ENCODE results near the gene CHAD.

CHAD gene

GRCh38 chr17:50475362-50475761 is 6.7 kb upstream of the CHAD start:
- CTCF ChIA-PET, result interaction anchor here (1.5 kb wide), 1 partner anchor 78 kb away, joined by 6 read pairs; the partner anchor contains the start of gene LRRC59
- no peaks in the 10 kb centered on the region for H3K9me3 ChIP-seq (ENCODE audit: control insufficient read depth, insufficient read depth, low read depth, low read length)
- no peak overlapping the region for H3K27ac ChIP-seq (ENCODE audit: extremely low read depth, low read depth, low read length)
- H3K4me3 ChIP-seq (ENCODE audit: low read depth, low read length), result no peak overlapping the region
- H3K4me1 ChIP-seq (ENCODE audit: control insufficient read depth, insufficient read depth, low read length), result peaks cover 6% of the 10 kb centered on the region
- peaks cover 0 to 31% of the 10 kb centered on the region in 2 experiments; a peak in 2 of 3 replicates for H3K36me3 ChIP-seq (ENCODE audit: control insufficient read depth in 2 of 2, insufficient read depth in 1 of 2, low read length in 2 of 2)
- TF ChIP-seq ZNF473 (tag by site-specific recombination; IDR thresholded peaks at IDR 0.05) (no peak), ZNF416 (tag by site-specific recombination; IDR thresholded peaks at IDR 0.05) (no peak), ZNF571 (tag by site-specific recombination; IDR thresholded peaks at IDR 0.05) (no peak), ZFP3 (tag by site-specific recombination; IDR thresholded peaks at IDR 0.05; ENCODE audit: low read depth) (no peak), KLF7 (tag by site-specific recombination; IDR thresholded peaks at IDR 0.05; ENCODE audit: borderline replicate concordance) (no peak), ZNF596 (tag by site-specific recombination; IDR thresholded peaks at IDR 0.05) (no peak), ZBTB6 (tag by site-specific recombination; IDR thresholded peaks at IDR 0.05) (no peak), ZNF560 (tag by site-specific recombination; IDR thresholded peaks at IDR 0.05; ENCODE audit: borderline replicate concordance) (no peak), SALL2 (tag by site-specific recombination; IDR thresholded peaks at IDR 0.05; ENCODE audit: borderline replicate concordance) (no peak), ZNF561 (tag by site-specific recombination; IDR thresholded peaks at IDR 0.05; ENCODE audit: borderline replicate concordance) (no peak), ZNF114 (tag by site-specific recombination; IDR thresholded peaks at IDR 0.05) (no peak), YY2 (tag by site-specific recombination; IDR thresholded peaks at IDR 0.05) (no peak), ZNF692 (tag by site-specific recombination; IDR thresholded peaks at IDR 0.05) (no peak), ZNF548 (tag by site-specific recombination; IDR thresholded peaks at IDR 0.05) (no peak), ZNF335 (tag by site-specific recombination; conservative IDR thresholded peaks at IDR 0.05) (no peak), ZSCAN18 (tag by site-specific recombination; IDR thresholded peaks at IDR 0.05) (no peak), ZNF16 (tag by site-specific recombination; IDR thresholded peaks at IDR 0.05; ENCODE audit: low read depth) (no peak), ZNF155 (tag by site-specific recombination; IDR thresholded peaks at IDR 0.05) (no peak)
- POLR2A ChIA-PET, result interaction anchor here (0.7 to 1.2 kb wide), 2 partner anchors 32 to 78 kb away, joined by 3 to 4 read pairs; partner anchors contain the start of gene LRRC59

GRCh38 chr17:50474523-50474922 is 5.8 kb upstream of the CHAD start:
- Histone ChIP-seq H3K4me3 (ENCODE audit: low read depth, low read length) (no peak overlapping the region), H3K36me3 (ENCODE audit: control insufficient read depth in 2 of 2, insufficient read depth in 1 of 2, low read length in 2 of 2) (peaks cover 0 to 29% of the 10 kb centered on the region in 2 experiments; a peak in 2 of 3 replicates), H3K4me1 (ENCODE audit: control insufficient read depth, insufficient read depth, low read length) (0 out of 2 replicates have a peak, but pooled peaks cover 2% of the 10 kb centered on the region), H3K27ac (ENCODE audit: extremely low read depth, low read depth, low read length) (no peak overlapping the region), H3K9me3 (ENCODE audit: control insufficient read depth, insufficient read depth, low read depth, low read length) (no peaks in the 10 kb centered on the region)
- POLR2A ChIA-PET, result interaction anchor here (1.2 kb wide), 1 partner anchor 31 kb away, joined by 4 read pairs; no protein-coding TSS in a partner anchor
- CTCF ChIA-PET, result interaction anchor here (1.4 to 2.0 kb wide), 3 partner anchors 77 to 380 kb away, joined by 4 to 8 read pairs (median 6); partner anchors contain the start of gene LRRC59
- TF ChIP-seq ZNF335 (tag by site-specific recombination; conservative IDR thresholded peaks at IDR 0.05), result no peak
- no peak for TF ChIP-seq GLI2 (tag by site-specific recombination; IDR thresholded peaks at IDR 0.05; ENCODE audit: borderline replicate concordance, low read depth)
- TF ChIP-seq ZFP41 (tag by site-specific recombination; IDR thresholded peaks at IDR 0.05; ENCODE audit: borderline replicate concordance), result no peak
- no peak for TF ChIP-seq ZNF530 (tag by site-specific recombination; IDR thresholded peaks at IDR 0.05; ENCODE audit: low read depth)
- TF ChIP-seq ZNF48 (tag by site-specific recombination; IDR thresholded peaks at IDR 0.05), result no peak
- TF ChIP-seq ZNF404 (tag by site-specific recombination; IDR thresholded peaks at IDR 0.05), result no peak
- TF ChIP-seq ZNF548 (tag by site-specific recombination; IDR thresholded peaks at IDR 0.05), result no peak
- TF ChIP-seq ZNF677 (tag by site-specific recombination; IDR thresholded peaks at IDR 0.05), result no peak
- no peak for TF ChIP-seq KLF17 (tag by site-specific recombination; IDR thresholded peaks at IDR 0.05)
- no peak for TF ChIP-seq ZNF16 (tag by site-specific recombination; IDR thresholded peaks at IDR 0.05; ENCODE audit: low read depth)
- TF ChIP-seq REST (tag by site-specific recombination; IDR thresholded peaks at IDR 0.05), result no peak
- TF ChIP-seq ZXDB (tag by site-specific recombination; IDR thresholded peaks at IDR 0.05), result no peak
